GM12878 (cell line): Measurements from ENCODE around the gene ATXN1.

ENCODE experiments used
- BMI1 ChIP-seq: fragments of 450-650 bp; IDR thresholded peaks from 2 replicates; pipeline ENCODE4 v1.6.1; 2016; ENCODE audit warnings: mild to moderate bottlenecking, moderate library complexity, borderline replicate concordance
- CTCF ChIP-seq, 3 experiments: IDR thresholded peaks in 2 of 3; conservative IDR thresholded peaks in 1 of 3; 2 replicates each; pipeline ENCODE4 v1.5.1; 2011; ENCODE audit warnings: low read depth in 3 of 3, low read length in 3 of 3, mild to moderate bottlenecking in 3 of 3, control low read depth in 2 of 3, moderate library complexity in 2 of 3, inconsistent platforms in 1 of 3, mixed read lengths in 1 of 3; ENCODE audit not compliant: control insufficient read depth in 2 of 3, insufficient read depth in 1 of 3; ENCODE audit errors: extremely low read depth in 1 of 3
- EZH2 ChIP-seq: IDR thresholded peaks from 2 replicates; pipeline ENCODE4 v1.6.1; 2012; ENCODE audit warnings: low read depth, mild to moderate bottlenecking, control low read depth, inconsistent platforms, low read length, borderline replicate concordance; ENCODE audit not compliant: control insufficient read depth
- GABPA ChIP-seq: IDR thresholded peaks from 2 replicates; pipeline ENCODE4 v1.6.1; 2014; ENCODE audit warnings: antibody characterized with exemption, low read depth, mild to moderate bottlenecking, inconsistent platforms
- HDAC6 ChIP-seq: fragments of 200-600 bp; sonication (generic); IDR thresholded peaks from one replicate; pipeline ENCODE4 v1.8.0; 2017; ENCODE audit warnings: antibody characterized with exemption; ENCODE audit not compliant: unreplicated experiment
- NFIC ChIP-seq: IDR thresholded peaks from 2 replicates; pipeline ENCODE4 v1.6.1; 2012; ENCODE audit warnings: low read depth, mild to moderate bottlenecking, inconsistent platforms, low read length, moderate library complexity
- POLR2AphosphoS5 ChIP-seq: IDR thresholded peaks from 2 replicates; pipeline ENCODE4 v1.6.1; 2011; ENCODE audit warnings: mild to moderate bottlenecking, low read length, inconsistent platforms
- RAD21 ChIP-seq: IDR thresholded peaks from 2 replicates; pipeline ENCODE4 v1.6.1; 2011; ENCODE audit warnings: mild to moderate bottlenecking, low read depth, low read length, moderate library complexity; ENCODE audit not compliant: insufficient read depth
- SUZ12 ChIP-seq: fragments of 200-600 bp; sonication (generic); IDR thresholded peaks from one replicate; pipeline ENCODE4 v1.6.1; 2018; ENCODE audit warnings: antibody characterized with exemption, mild to moderate bottlenecking; ENCODE audit not compliant: unreplicated experiment
- YY1 ChIP-seq: IDR thresholded peaks from 2 replicates; pipeline ENCODE4 v1.6.1; 2011; ENCODE audit warnings: low read depth, mild to moderate bottlenecking, low read length

- TF ChIP-seq CTCF (IDR thresholded peaks at IDR 0.05 in 2 of 3, conservative IDR thresholded peaks at IDR 0.05 in 1 of 3; ENCODE audit: control insufficient read depth in 2 of 3, extremely low read depth in 1 of 3, insufficient read depth in 1 of 3, low read depth in 3 of 3, low read length in 3 of 3) (peak in 1 of 3 experiments; percentile 21; a peak in 1 of 6 replicates), EZH2 (no peak), SUZ12 (no peak), POLR2AphosphoS5 (no peak), HDAC6 (no peak), RAD21 (peak; percentile 53; the same call in 1 of the 2 replicates), BMI1 (no peak), YY1 (no peak), GABPA (no peak), NFIC (no peak)
Observed at GRCh38 chr6:16711546-16712254, 49.6 kb downstream of the ATXN1 start.
